CD4-positive, alpha-beta T cell (primary cell): Measurements from ENCODE around the gene CLEC4M. TPM values are rescaled to one million over a fixed set of nuclear protein-coding genes. Genes with fewer than 3 reads are reported as not detected.

Experiments used
- ATAC-seq: fragments of 200-7000 bp; cut with Tn5 transposase; one replicate; pipeline ENCODE4 v1.10.0; 2022; ENCODE audit warnings: mild to moderate bottlenecking; ENCODE audit not compliant: poor library complexity
- CTCF ChIA-PET: fragments of 350-600 bp; sonication (Branson Sonifier 250); formaldehyde crosslinking; loops from one replicate; lab custom pipeline; 2021; ENCODE audit warnings: antibody characterized with exemption, inconsistent platforms; lab: Charles Lee
- POLR2A ChIA-PET: fragments of 350-600 bp; sonication (Branson Sonifier 250); formaldehyde crosslinking; loops from one replicate; lab custom pipeline; 2021; ENCODE audit warnings: antibody characterized with exemption, inconsistent platforms; lab: Charles Lee
- DNase-seq, 14 experiments: peaks; one replicate each; pipeline ENCODE4 v3.0.0-alpha.2; 2013 to 2020; ENCODE audit warnings: mixed read lengths in 2 of 14
- H3K27ac ChIP-seq, 2 donors: one replicate each; pipeline versions ENCODE4 v1.5.1 to v1.7.0; 2013; ENCODE audit warnings: low read length in 2 of 2, low read depth in 1 of 2, mild to moderate bottlenecking in 1 of 2
- H3K27me3 ChIP-seq, 2 experiments: 1 replicate in 1 of 2; 2 replicates in 1 of 2; pipeline versions ENCODE4 v1.6.1 to v1.7.0; 2013; ENCODE audit warnings: low read length in 2 of 2, control low read depth in 1 of 2, mild to moderate bottlenecking in 1 of 2, moderate library complexity in 1 of 2; ENCODE audit not compliant: insufficient read depth in 2 of 2, control insufficient read depth in 1 of 2
- H3K36me3 ChIP-seq: one replicate; pipeline ENCODE4 v1.6.1; 2013; ENCODE audit warnings: low read length, control low read depth; ENCODE audit not compliant: insufficient read depth
- H3K4me1 ChIP-seq: one replicate; pipeline ENCODE4 v1.6.1; 2013; ENCODE audit warnings: low read length, control low read depth; ENCODE audit not compliant: insufficient read depth
- H3K4me3 ChIP-seq: one replicate; pipeline ENCODE4 v1.5.1; 2013; ENCODE audit warnings: mild to moderate bottlenecking, low read length, moderate library complexity
- H3K9me3 ChIP-seq, 2 experiments: 1 replicate in 1 of 2; 2 replicates in 1 of 2; pipeline versions ENCODE4 v1.6.1 to v1.7.0; 2013; ENCODE audit warnings: low read length in 2 of 2, mild to moderate bottlenecking in 2 of 2, control low read depth in 1 of 2, moderate library complexity in 1 of 2; ENCODE audit not compliant: control insufficient read depth in 1 of 2, insufficient read depth in 1 of 2
- H3K27ac Mint-ChIP-seq: one replicate; pipeline ENCODE4 v1.8.0; 2020; ENCODE audit warnings: mixed read lengths
- H3K27me3 Mint-ChIP-seq: one replicate; pipeline ENCODE4 v1.8.0; 2021; ENCODE audit warnings: mixed read lengths
- H3K36me3 Mint-ChIP-seq: one replicate; pipeline ENCODE4 v1.8.0; 2021; ENCODE audit warnings: low read depth, mixed read lengths
- H3K4me1 Mint-ChIP-seq: one replicate; pipeline ENCODE4 v1.8.0; 2021; ENCODE audit warnings: low read depth, mixed read lengths
- H3K4me3 Mint-ChIP-seq: one replicate; pipeline ENCODE4 v1.8.0; 2020; ENCODE audit warnings: mild to moderate bottlenecking, mixed read lengths
- H3K9me3 Mint-ChIP-seq: one replicate; pipeline ENCODE4 v1.8.0; 2020; ENCODE audit warnings: mixed read lengths
- intact Hi-C, 2 experiments: fragments of 100-400 bp; cut with DNase I in 1 of 2; cut with micrococcal nuclease in 1 of 2; formaldehyde crosslinking; loops; one replicate each; pipeline versions ENCODE4 v1.15.1 to v1.9.0; 2023 to 2025; cut with DNase I, micrococcal nuclease
- total RNA-seq, 174 experiments: library from RNA in 2 of 174; stranded (reverse) in 2 of 174; gene quantifications; one replicate each; pipeline ENCODE4 v1.2.3 and lab custom pipeline; 2021 to 2026
- TF ChIP-seq, protein P1 (sequence below): fragments of 200-600 bp; IDR thresholded peaks from one replicate; pipeline ENCODE4 v1.8.0; 2022; ENCODE audit warnings: antibody characterized with exemption, mild to moderate bottlenecking

The CLEC4M gene
- total RNA-seq, 2 experiments from 2014 or later = not detected

DNA sequence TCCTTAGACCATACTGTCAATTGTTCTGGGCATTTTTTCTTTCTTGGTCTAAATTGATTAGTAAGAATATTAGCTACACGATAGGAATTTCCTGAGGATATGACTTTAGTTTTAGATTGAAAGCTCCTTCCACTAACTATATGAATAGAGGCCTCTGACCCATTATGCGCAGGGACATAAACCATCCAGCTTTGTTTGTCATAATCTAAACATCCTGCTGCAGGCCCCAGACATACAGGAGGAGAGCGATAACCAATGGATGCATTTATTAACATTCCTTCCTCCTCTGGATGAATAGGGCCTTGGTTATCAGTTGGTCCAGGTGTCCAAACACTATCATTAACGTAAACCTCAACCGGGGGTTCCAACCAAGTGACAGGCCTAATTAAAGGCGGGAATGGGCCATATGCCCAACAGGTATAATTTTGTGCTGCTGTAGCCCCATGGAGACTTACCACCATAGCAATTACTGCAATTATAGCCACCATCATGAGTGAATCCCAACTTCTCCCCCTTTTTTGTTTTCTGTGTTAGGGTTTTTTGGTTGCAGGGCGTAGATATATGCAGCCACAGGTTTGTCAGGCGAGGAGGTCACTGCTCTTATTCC, 32.6 kb downstream of the CLEC4M start:
- no peak for ATAC-seq
- peaks cover under 1 to 7% of the 10 kb centered on the region in 2 experiments for H3K27me3 ChIP-seq
- ChIA-PET POLR2A (no interaction called here), CTCF (interaction anchor here (1.5 kb wide), 1 partner anchor 115 kb away, joined by 3 read pairs; the partner anchor contains the start of gene TRAPPC5)
- DNase-seq = no peak
- Mint-ChIP-seq H3K36me3 (no peaks in the 10 kb centered on the region), H3K27ac (no peak overlapping the region), H3K4me3 (no peak overlapping the region), H3K4me1 (peaks cover 6% of the 10 kb centered on the region), H3K27me3 (peaks cover 31% of the 10 kb centered on the region), H3K9me3 (no peaks in the 10 kb centered on the region)
- intact Hi-C loops = no loop called here
- H3K27ac ChIP-seq = no peak overlapping the region
- H3K4me3 ChIP-seq = no peak overlapping the region
- H3K36me3 ChIP-seq = no peaks in the 10 kb centered on the region
- peaks cover 0 to 7% of the 10 kb centered on the region in 2 experiments for H3K9me3 ChIP-seq
- H3K4me1 ChIP-seq = peaks cover 9% of the 10 kb centered on the region
- TF ChIP-seq, protein P1, sequence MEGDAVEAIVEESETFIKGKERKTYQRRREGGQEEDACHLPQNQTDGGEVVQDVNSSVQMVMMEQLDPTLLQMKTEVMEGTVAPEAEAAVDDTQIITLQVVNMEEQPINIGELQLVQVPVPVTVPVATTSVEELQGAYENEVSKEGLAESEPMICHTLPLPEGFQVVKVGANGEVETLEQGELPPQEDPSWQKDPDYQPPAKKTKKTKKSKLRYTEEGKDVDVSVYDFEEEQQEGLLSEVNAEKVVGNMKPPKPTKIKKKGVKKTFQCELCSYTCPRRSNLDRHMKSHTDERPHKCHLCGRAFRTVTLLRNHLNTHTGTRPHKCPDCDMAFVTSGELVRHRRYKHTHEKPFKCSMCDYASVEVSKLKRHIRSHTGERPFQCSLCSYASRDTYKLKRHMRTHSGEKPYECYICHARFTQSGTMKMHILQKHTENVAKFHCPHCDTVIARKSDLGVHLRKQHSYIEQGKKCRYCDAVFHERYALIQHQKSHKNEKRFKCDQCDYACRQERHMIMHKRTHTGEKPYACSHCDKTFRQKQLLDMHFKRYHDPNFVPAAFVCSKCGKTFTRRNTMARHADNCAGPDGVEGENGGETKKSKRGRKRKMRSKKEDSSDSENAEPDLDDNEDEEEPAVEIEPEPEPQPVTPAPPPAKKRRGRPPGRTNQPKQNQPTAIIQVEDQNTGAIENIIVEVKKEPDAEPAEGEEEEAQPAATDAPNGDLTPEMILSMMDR = no peak

DNA sequence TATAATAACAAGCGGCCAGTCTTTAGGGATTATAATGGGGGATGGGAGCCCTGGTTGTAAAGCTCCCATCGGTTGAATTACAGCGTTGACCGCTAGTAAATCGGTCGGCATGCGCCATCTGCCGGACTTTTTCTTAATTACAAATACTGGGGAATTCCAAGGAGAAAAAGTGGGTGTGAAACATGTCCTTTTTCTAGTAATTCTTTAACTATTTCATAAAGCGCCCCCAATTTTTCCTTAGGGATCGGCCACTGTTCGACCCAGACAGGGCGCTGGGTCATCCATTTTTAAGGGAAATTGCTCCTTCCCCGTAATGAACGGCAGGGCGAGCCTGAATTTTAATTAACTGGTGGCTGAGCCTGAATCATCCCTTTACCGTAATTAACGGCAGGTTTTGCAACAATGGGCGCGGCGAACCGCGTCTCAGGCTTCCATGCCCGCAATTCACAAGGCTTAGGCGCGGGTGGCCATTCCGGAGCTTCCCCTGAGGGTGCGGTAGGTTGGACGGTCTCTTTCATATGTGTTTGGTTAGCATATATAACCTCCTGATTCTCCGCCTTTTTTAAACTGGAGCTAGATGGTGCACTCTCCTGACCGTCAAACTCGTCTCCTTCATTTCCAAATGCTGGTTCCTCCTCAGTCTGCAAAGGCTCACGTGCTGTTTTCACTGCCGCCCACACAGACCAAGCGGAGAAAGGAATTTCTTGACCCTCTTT, 36.8 kb downstream of the CLEC4M start:
- CTCF ChIA-PET = interaction anchor here (0.6 to 2.3 kb wide), 18 partner anchors 29 to 1035 kb away, joined by 3 to 48 read pairs (median 3); partner anchors contain the start of gene TRAPPC5
- no peak overlapping the region for H3K4me3 Mint-ChIP-seq
- H3K4me1 ChIP-seq = peaks cover 9% of the 10 kb centered on the region

DNA sequence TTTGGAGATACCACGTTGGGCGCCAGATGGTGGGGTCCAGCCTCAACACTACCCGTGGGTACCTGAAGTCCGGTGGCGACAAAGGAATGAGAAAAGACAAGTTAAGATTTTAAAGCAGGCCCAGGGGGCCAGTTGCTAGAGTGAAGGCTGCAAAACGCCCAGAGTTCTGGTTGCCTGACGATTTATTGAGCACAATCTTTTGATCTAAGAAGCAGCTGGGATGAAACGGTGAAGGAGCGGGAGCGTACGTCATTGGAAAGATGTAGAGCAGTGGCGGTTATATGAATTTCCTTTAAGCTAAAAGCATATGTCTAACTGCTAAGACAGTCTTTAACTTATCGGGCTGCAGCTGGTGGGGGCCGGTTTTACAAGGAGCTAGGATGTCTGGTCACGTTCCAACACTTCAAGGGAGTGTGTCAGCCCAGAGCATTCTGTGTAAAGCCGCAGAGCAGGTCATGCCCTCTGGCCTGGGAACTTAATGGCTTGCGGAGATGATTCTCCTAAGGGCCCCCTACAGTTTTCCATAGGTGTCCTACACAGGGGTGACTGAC, 38.1 kb downstream of the CLEC4M start:
- H3K4me3 ChIP-seq = no peak overlapping the region
- no peaks in the 10 kb centered on the region for H3K36me3 ChIP-seq
- no peak overlapping the region for H3K27ac Mint-ChIP-seq
- no peaks in the 10 kb centered on the region for H3K36me3 Mint-ChIP-seq
- peaks cover 7 to 10% of the 10 kb centered on the region in 2 experiments for H3K27me3 ChIP-seq
- H3K4me1 Mint-ChIP-seq = peaks cover 6% of the 10 kb centered on the region
- H3K9me3 Mint-ChIP-seq = no peaks in the 10 kb centered on the region
- no peak overlapping the region for H3K4me3 Mint-ChIP-seq
- peaks cover 33% of the 10 kb centered on the region for H3K27me3 Mint-ChIP-seq
- ATAC-seq (no peak), DNase-seq (no peak)
- POLR2A ChIA-PET = interaction anchor here (1.0 to 2.7 kb wide), 2 partner anchors 96 to 120 kb away, joined by 3 to 17 read pairs; partner anchors contain the start of gene TRAPPC5
- intact Hi-C loops = loop anchor here in 1 of 2 experiments (2.0 kb wide), 1 partner anchor 698 kb away; no protein-coding TSS in a partner anchor
- CTCF ChIA-PET = interaction anchor here (2.3 kb wide), 2 partner anchors 120 to 233 kb away, joined by 30 to 48 read pairs; partner anchors contain the start of gene TRAPPC5
- peaks cover 9% of the 10 kb centered on the region for H3K4me1 ChIP-seq
- TF ChIP-seq, protein P1 = no peak
- peaks cover 0 to 16% of the 10 kb centered on the region in 2 experiments for H3K9me3 ChIP-seq
- H3K27ac ChIP-seq = no peak overlapping the region

More for the DNA sequence above, 36.8 kb downstream of the CLEC4M start:
- TF ChIP-seq, protein P1 = peak; percentile 76
- H3K9me3 ChIP-seq = peaks cover 0 to 16% of the 10 kb centered on the region in 2 experiments
- no peak overlapping the region for H3K27ac ChIP-seq
- Mint-ChIP-seq H3K36me3 (no peaks in the 10 kb centered on the region), H3K9me3 (no peaks in the 10 kb centered on the region), H3K4me1 (peaks cover 6% of the 10 kb centered on the region), H3K27ac (no peak overlapping the region), H3K27me3 (peaks cover 33% of the 10 kb centered on the region)
- POLR2A ChIA-PET = interaction anchor here (1.0 to 2.7 kb wide), 4 partner anchors 64 to 231 kb away, joined by 3 to 17 read pairs (median 5); partner anchors contain the start of gene TRAPPC5
- intact Hi-C loops = loop anchor here (1.0 to 2.0 kb wide), 4 partner anchors 120 to 697 kb away; no protein-coding TSS in a partner anchor
- peaks cover 7 to 10% of the 10 kb centered on the region in 2 experiments for H3K27me3 ChIP-seq
- no peak for ATAC-seq
- H3K4me3 ChIP-seq = no peak overlapping the region
- H3K36me3 ChIP-seq = no peaks in the 10 kb centered on the region
- DNase-seq = peak; percentile 17 to 81 (median 48)
